Measurements from ENCODE around the gene DUSP15.

The DUSP15 gene

GRCh38 chr20:31845300-31845863, 24.9 kb downstream of the DUSP15 start, which contains the start of gene FOXS1:
FOXS1 (minus strand) TSS chr20:31845604; CDS start chr20:31845542, 62 bp downstream.
- no peak for DNase-seq
- H3K4me1 ChIP-seq (ENCODE audit: control extremely low read depth in 1 of 4, control insufficient read depth in 4 of 4, insufficient read depth in 4 of 4, low read length in 3 of 4) = peaks cover 0 to 10% (median under 1%) of the 10 kb centered on the region in 4 experiments
- H3K27me3 ChIP-seq (replicated peaks in 2 of 5; ENCODE audit: control insufficient read depth in 4 of 5, insufficient read depth in 5 of 5, low read length in 4 of 5) = peaks cover 0 to 18% (median 6%) of the 10 kb centered on the region in 5 experiments
- H3K9me3 ChIP-seq (ENCODE audit: control extremely low read depth in 1 of 5, control insufficient read depth in 4 of 5, insufficient read depth in 2 of 5, low read depth in 1 of 5, low read length in 4 of 5) = no peaks in the 10 kb centered on the region
- ChIA-PET POLR2A (no interaction called here), CTCF (interaction anchor here (1.2 to 7.6 kb wide), 5 partner anchors 8 to 25 kb away, joined by 4 to 131 read pairs (median 7); partner anchors contain the start of gene MYLK2)
- H3K4me3 ChIP-seq (ENCODE audit: control insufficient read depth in 1 of 7, extremely low read depth in 1 of 7, insufficient read depth in 4 of 7, low read depth in 2 of 7, low read length in 6 of 7) = no peak within 1 kb of the TSS
- no peak within 1 kb of the TSS for H3K27ac ChIP-seq (ENCODE audit: insufficient read depth in 1 of 2, low read depth in 1 of 2, low read length in 2 of 2, poor library complexity in 1 of 2, severe bottlenecking in 2 of 2)
- WGBS (ENCODE audit: insufficient coverage) = 93% methylated on average over 18 of the region's 21 CpGs
- no peaks in the 10 kb centered on the region for H3K36me3 ChIP-seq (ENCODE audit: control insufficient read depth in 4 of 4, insufficient read depth in 4 of 4, low read length in 3 of 4)

- ChIA-PET CTCF (interaction anchor here (1.2 to 7.6 kb wide), 5 partner anchors 8 to 24 kb away, joined by 4 to 131 read pairs (median 7); partner anchors contain the start of gene MYLK2), POLR2A (no interaction called here)
- peaks cover 0 to 10% (median under 1%) of the 10 kb centered on the region in 4 experiments for H3K4me1 ChIP-seq (ENCODE audit: control extremely low read depth in 1 of 4, control insufficient read depth in 4 of 4, insufficient read depth in 4 of 4, low read length in 3 of 4)
- H3K27ac ChIP-seq (ENCODE audit: insufficient read depth in 1 of 2, low read depth in 1 of 2, low read length in 2 of 2, poor library complexity in 1 of 2, severe bottlenecking in 2 of 2) = no peak overlapping the region
- H3K36me3 ChIP-seq (ENCODE audit: control insufficient read depth in 4 of 4, insufficient read depth in 4 of 4, low read length in 3 of 4) = no peaks in the 10 kb centered on the region
- no peak for DNase-seq
- H3K9me3 ChIP-seq (ENCODE audit: control extremely low read depth in 1 of 5, control insufficient read depth in 4 of 5, insufficient read depth in 2 of 5, low read depth in 1 of 5, low read length in 4 of 5) = no peaks in the 10 kb centered on the region
- H3K4me3 ChIP-seq (ENCODE audit: control insufficient read depth in 1 of 7, extremely low read depth in 1 of 7, insufficient read depth in 4 of 7, low read depth in 2 of 7, low read length in 6 of 7) = no peak overlapping the region
- peaks cover 0 to 12% (median 4%) of the 10 kb centered on the region in 5 experiments for H3K27me3 ChIP-seq (replicated peaks in 2 of 5; ENCODE audit: control insufficient read depth in 4 of 5, insufficient read depth in 5 of 5, low read length in 4 of 5)
- WGBS (ENCODE audit: insufficient coverage) = 97% methylated on average over 27 of the region's 28 CpGs
These were observed 25.5 kb downstream of the DUSP15 start for GRCh38 chr20:31844737-31845299.

- Histone ChIP-seq H3K27ac (ENCODE audit: insufficient read depth in 1 of 2, low read depth in 1 of 2, low read length in 2 of 2, poor library complexity in 1 of 2, severe bottlenecking in 2 of 2) (no peak overlapping the region), H3K9me3 (ENCODE audit: control extremely low read depth in 1 of 5, control insufficient read depth in 4 of 5, insufficient read depth in 2 of 5, low read depth in 1 of 5, low read length in 4 of 5) (no peaks in the 10 kb centered on the region), H3K4me3 (ENCODE audit: control insufficient read depth in 1 of 7, extremely low read depth in 1 of 7, insufficient read depth in 4 of 7, low read depth in 2 of 7, low read length in 6 of 7) (no peak overlapping the region), H3K4me1 (ENCODE audit: control extremely low read depth in 1 of 4, control insufficient read depth in 4 of 4, insufficient read depth in 4 of 4, low read length in 3 of 4) (peaks cover 0 to 10% (median 1%) of the 10 kb centered on the region in 4 experiments), H3K36me3 (ENCODE audit: control insufficient read depth in 4 of 4, insufficient read depth in 4 of 4, low read length in 3 of 4) (no peaks in the 10 kb centered on the region), H3K27me3 (replicated peaks in 2 of 5; ENCODE audit: control insufficient read depth in 4 of 5, insufficient read depth in 5 of 5, low read length in 4 of 5) (peaks cover 0 to 3% (median 2%) of the 10 kb centered on the region in 5 experiments)
- CTCF ChIA-PET = interaction anchor here (1.3 to 7.6 kb wide), 4 partner anchors 10 to 23 kb away, joined by 3 to 131 read pairs (median 12); partner anchors contain the start of gene MYLK2
- POLR2A ChIA-PET = interaction anchor here (0.6 kb wide), 1 partner anchor 37 kb away, joined by 4 read pairs; no protein-coding TSS in a partner anchor
- DNase-seq = no peak
- WGBS (ENCODE audit: insufficient coverage) = 98% methylated on average over 5 of the region's 5 CpGs
These were observed 26.4 kb downstream of the DUSP15 start for GRCh38 chr20:31843881-31844280.

- Histone ChIP-seq H3K9me3 (ENCODE audit: control extremely low read depth in 1 of 5, control insufficient read depth in 4 of 5, insufficient read depth in 2 of 5, low read depth in 1 of 5, low read length in 4 of 5) (no peaks in the 10 kb centered on the region), H3K27ac (ENCODE audit: insufficient read depth in 1 of 2, low read depth in 1 of 2, low read length in 2 of 2, poor library complexity in 1 of 2, severe bottlenecking in 2 of 2) (no peak overlapping the region), H3K27me3 (replicated peaks in 2 of 5; ENCODE audit: control insufficient read depth in 4 of 5, insufficient read depth in 5 of 5, low read length in 4 of 5) (no peaks in the 10 kb centered on the region), H3K4me3 (ENCODE audit: control insufficient read depth in 1 of 7, extremely low read depth in 1 of 7, insufficient read depth in 4 of 7, low read depth in 2 of 7, low read length in 6 of 7) (no peak overlapping the region), H3K36me3 (ENCODE audit: control insufficient read depth in 4 of 4, insufficient read depth in 4 of 4, low read length in 3 of 4) (no peaks in the 10 kb centered on the region), H3K4me1 (ENCODE audit: control extremely low read depth in 1 of 4, control insufficient read depth in 4 of 4, insufficient read depth in 4 of 4, low read length in 3 of 4) (peaks cover 0 to 16% (median 7%) of the 10 kb centered on the region in 4 experiments)
- CTCF ChIA-PET = interaction anchor here (1.3 to 7.6 kb wide), 4 partner anchors 9 to 22 kb away, joined by 3 to 131 read pairs (median 11); partner anchors contain the start of gene MYLK2
- DNase-seq = no peak
- 88% methylated on average over 6 of the region's 6 CpGs for WGBS (ENCODE audit: insufficient coverage)
- POLR2A ChIA-PET = no interaction called here
These were observed 27.0 kb downstream of the DUSP15 start for GRCh38 chr20:31843288-31843687.

GRCh38 chr20:31842471-31843157, 27.7 kb downstream of the DUSP15 start:
- H3K36me3 ChIP-seq (ENCODE audit: control insufficient read depth in 4 of 4, insufficient read depth in 4 of 4, low read length in 3 of 4) = no peaks in the 10 kb centered on the region
- ChIA-PET POLR2A (no interaction called here), CTCF (interaction anchor here (1.3 to 7.6 kb wide), 4 partner anchors 8 to 22 kb away, joined by 3 to 131 read pairs (median 11); partner anchors contain the start of gene MYLK2)
- H3K27me3 ChIP-seq (replicated peaks in 2 of 5; ENCODE audit: control insufficient read depth in 4 of 5, insufficient read depth in 5 of 5, low read length in 4 of 5) = no peaks in the 10 kb centered on the region
- no peaks in the 10 kb centered on the region for H3K9me3 ChIP-seq (ENCODE audit: control extremely low read depth in 1 of 5, control insufficient read depth in 4 of 5, insufficient read depth in 2 of 5, low read depth in 1 of 5, low read length in 4 of 5)
- H3K4me1 ChIP-seq (ENCODE audit: control extremely low read depth in 1 of 4, control insufficient read depth in 4 of 4, insufficient read depth in 4 of 4, low read length in 3 of 4) = peaks cover 0 to 23% (median 14%) of the 10 kb centered on the region in 4 experiments
- WGBS (ENCODE audit: insufficient coverage) = 97% methylated on average over 4 of the region's 12 CpGs
- H3K27ac ChIP-seq (ENCODE audit: insufficient read depth in 1 of 2, low read depth in 1 of 2, low read length in 2 of 2, poor library complexity in 1 of 2, severe bottlenecking in 2 of 2) = no peak overlapping the region
- DNase-seq = no peak
- H3K4me3 ChIP-seq (ENCODE audit: control insufficient read depth in 1 of 7, extremely low read depth in 1 of 7, insufficient read depth in 4 of 7, low read depth in 2 of 7, low read length in 6 of 7) = no peak overlapping the region

DNA sequence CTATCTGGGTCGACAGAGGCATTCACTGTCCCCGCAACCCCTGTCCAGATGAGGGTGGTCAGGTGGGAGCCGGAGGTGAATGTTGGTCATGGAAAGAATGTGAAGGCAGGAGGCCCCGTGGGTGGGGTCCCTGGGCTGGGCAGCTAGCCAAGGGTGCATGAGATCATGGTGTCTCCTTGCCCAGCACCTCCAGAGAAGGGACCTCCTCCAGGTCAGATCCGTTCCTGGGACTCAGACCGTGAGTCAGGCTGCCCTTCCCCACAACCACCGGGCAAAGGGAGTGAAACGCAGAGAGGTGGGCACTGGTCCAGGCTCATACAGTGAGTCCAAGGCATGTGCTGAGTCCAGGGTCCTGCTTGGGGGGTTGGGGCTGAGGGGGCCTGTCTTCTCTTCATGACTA, 28.4 kb downstream of the DUSP15 start:
- H3K36me3 ChIP-seq (ENCODE audit: control insufficient read depth in 4 of 4, insufficient read depth in 4 of 4, low read length in 3 of 4) = no peaks in the 10 kb centered on the region
- H3K27ac ChIP-seq (ENCODE audit: insufficient read depth in 1 of 2, low read depth in 1 of 2, low read length in 2 of 2, poor library complexity in 1 of 2, severe bottlenecking in 2 of 2) = no peak overlapping the region
- CTCF ChIA-PET = interaction anchor here (1.5 to 7.6 kb wide), 4 partner anchors 8 to 21 kb away, joined by 4 to 131 read pairs (median 12); partner anchors contain the start of gene MYLK2
- WGBS (ENCODE audit: insufficient coverage) = 86% methylated on average over 6 of the region's 8 CpGs
- DNase-seq = no peak
- H3K4me1 ChIP-seq (ENCODE audit: control extremely low read depth in 1 of 4, control insufficient read depth in 4 of 4, insufficient read depth in 4 of 4, low read length in 3 of 4) = peaks cover 0 to 30% (median 21%) of the 10 kb centered on the region in 4 experiments
- no peak overlapping the region for H3K4me3 ChIP-seq (ENCODE audit: control insufficient read depth in 1 of 7, extremely low read depth in 1 of 7, insufficient read depth in 4 of 7, low read depth in 2 of 7, low read length in 6 of 7)
- no peaks in the 10 kb centered on the region for H3K27me3 ChIP-seq (replicated peaks in 2 of 5; ENCODE audit: control insufficient read depth in 4 of 5, insufficient read depth in 5 of 5, low read length in 4 of 5)
- POLR2A ChIA-PET = interaction anchor here (0.6 kb wide), 1 partner anchor 157 kb away, joined by 3 read pairs; no protein-coding TSS in a partner anchor
- no peaks in the 10 kb centered on the region for H3K9me3 ChIP-seq (ENCODE audit: control extremely low read depth in 1 of 5, control insufficient read depth in 4 of 5, insufficient read depth in 2 of 5, low read depth in 1 of 5, low read length in 4 of 5)
